IMR-90 (cell line): Measurements from ENCODE around the gene DNM2. TPM values are rescaled to one million over a fixed set of nuclear protein-coding genes. Genes with fewer than 3 reads are reported as not detected.

Source experiments
- ATAC-seq: fragments of 200-7000 bp; cut with Tn5 transposase; 2 replicates; pipeline ENCODE4 v1.9.1; 2020; ENCODE audit warnings: low read depth, mild to moderate bottlenecking, moderate library complexity
- BruUV-seq: library from RNA; stranded (reverse); fragments of 400-500 nt; replicated peaks from 2 replicates; lab custom pipeline; 2021; lab: Mats Ljungman, UMichigan
- CTCF ChIA-PET: fragments of 300-600 bp; formaldehyde crosslinking; extraction: SDS; loops from one replicate; lab custom pipeline; 2021; ENCODE audit warnings: antibody characterized with exemption; lab: Yijun Ruan, JAX
- POLR2A ChIA-PET: fragments of 300-600 bp; sonication (Branson Sonifier 250); formaldehyde crosslinking; loops from one replicate; lab custom pipeline; 2022; ENCODE audit warnings: antibody characterized with exemption; ENCODE audit not compliant: unreplicated experiment; lab: Charles Lee
- DNase-seq: peaks from one replicate; pipeline ENCODE4 v3.0.0; 2013
- H2AFZ ChIP-seq: replicated peaks from 2 replicates; pipeline ENCODE3; 2013; ENCODE audit warnings: low read length, mild to moderate bottlenecking; ENCODE audit not compliant: poor library complexity
- H2AK5ac ChIP-seq: 2 replicates; pipeline ENCODE4 v1.6.1; 2013; ENCODE audit warnings: low read depth, low read length, inconsistent platforms
- H2AK9ac ChIP-seq: replicated peaks from 2 replicates; pipeline ENCODE3; 2013; ENCODE audit warnings: mild to moderate bottlenecking, low read depth, low read length, moderate library complexity; ENCODE audit not compliant: poor library complexity
- H2BK120ac ChIP-seq: 2 replicates; pipeline ENCODE4 v1.6.1; 2013; ENCODE audit warnings: low read depth, low read length, inconsistent platforms
- H2BK15ac ChIP-seq: 3 replicates; pipeline ENCODE4 v1.6.1; 2013; ENCODE audit warnings: low read depth, low read length, inconsistent platforms
- H2BK20ac ChIP-seq: 2 replicates; pipeline ENCODE4 v1.6.1; 2013; ENCODE audit warnings: low read depth, mild to moderate bottlenecking, inconsistent platforms, low read length, moderate library complexity
- H2BK5ac ChIP-seq: 2 replicates; pipeline ENCODE4 v1.6.1; 2013; ENCODE audit warnings: mild to moderate bottlenecking, low read depth, low read length, inconsistent platforms; ENCODE audit not compliant: poor library complexity, severe bottlenecking
- H3K14ac ChIP-seq: replicated peaks from 2 replicates; pipeline ENCODE4 v1.6.1; 2013; ENCODE audit warnings: low read depth, low read length, inconsistent platforms
- H3K18ac ChIP-seq: 2 replicates; pipeline ENCODE4 v1.6.1; 2013; ENCODE audit warnings: low read depth, low read length, control low read depth
- H3K23ac ChIP-seq: 2 replicates; pipeline ENCODE4 v1.6.1; 2013; ENCODE audit warnings: low read depth, low read length, inconsistent platforms
- H3K27ac ChIP-seq: 2 replicates; pipeline ENCODE4 v1.5.1; 2013; ENCODE audit warnings: mild to moderate bottlenecking, control low read depth, low read length; ENCODE audit not compliant: insufficient read depth
- H3K27me3 ChIP-seq: 2 replicates; pipeline ENCODE4 v1.6.1; 2013; ENCODE audit warnings: low read length; ENCODE audit not compliant: control insufficient read depth, insufficient read depth
- H3K36me3 ChIP-seq: 2 replicates; pipeline ENCODE4 v1.6.1; 2013; ENCODE audit warnings: low read length, mixed read lengths; ENCODE audit not compliant: control insufficient read depth, insufficient read depth
- H3K4ac ChIP-seq: 2 replicates; pipeline ENCODE4 v1.6.1; 2013; ENCODE audit warnings: low read depth, low read length, inconsistent platforms
- H3K4me1 ChIP-seq: 2 replicates; pipeline ENCODE4 v1.6.1; 2013; ENCODE audit warnings: low read length, mixed read lengths; ENCODE audit not compliant: control insufficient read depth, insufficient read depth
- H3K4me2 ChIP-seq: 2 replicates; pipeline ENCODE4 v1.6.1; 2013; ENCODE audit warnings: low read depth, mild to moderate bottlenecking, control low read depth, low read length, moderate library complexity
- H3K4me3 ChIP-seq: 2 replicates; pipeline ENCODE4 v1.5.1; 2013; ENCODE audit warnings: low read depth, mild to moderate bottlenecking, control low read depth, low read length, moderate library complexity; ENCODE audit not compliant: insufficient read depth
- H3K56ac ChIP-seq: 2 replicates; pipeline ENCODE4 v1.6.1; 2013; ENCODE audit warnings: low read length, inconsistent platforms; ENCODE audit not compliant: insufficient read depth; ENCODE audit errors: extremely low read depth
- H3K79me1 ChIP-seq, 2 experiments: 2 replicates each; pipeline ENCODE4 v1.6.1; 2013; ENCODE audit warnings: low read length in 2 of 2, inconsistent platforms in 1 of 2, low read depth in 1 of 2
- H3K9ac ChIP-seq: 2 replicates; pipeline ENCODE4 v1.6.1; 2013; ENCODE audit warnings: low read depth, low read length, control low read depth
- H3K9me1 ChIP-seq: 2 replicates; pipeline ENCODE4 v1.6.1; 2013; ENCODE audit warnings: low read length, inconsistent platforms; ENCODE audit not compliant: insufficient read depth
- H3K9me3 ChIP-seq: 2 replicates; pipeline ENCODE4 v1.6.1; 2013; ENCODE audit warnings: low read length; ENCODE audit not compliant: control insufficient read depth, insufficient read depth
- H4K20me1 ChIP-seq: 2 replicates; pipeline ENCODE4 v1.6.1; 2013; ENCODE audit warnings: low read length, inconsistent platforms; ENCODE audit not compliant: insufficient read depth
- H4K5ac ChIP-seq: 2 replicates; pipeline ENCODE4 v1.6.1; 2013; ENCODE audit warnings: mild to moderate bottlenecking, low read depth, low read length, control low read depth
- H4K8ac ChIP-seq, 2 experiments: 2 replicates each; pipeline ENCODE4 v1.6.1; 2013; ENCODE audit warnings: low read depth in 2 of 2, low read length in 2 of 2, control low read depth in 1 of 2, inconsistent platforms in 1 of 2
- H4K91ac ChIP-seq: 2 replicates; pipeline ENCODE4 v1.6.1; 2013; ENCODE audit warnings: low read depth, low read length, inconsistent platforms; ENCODE audit not compliant: insufficient read depth
- BHLHE40 ChIP-seq: fragments of 150-350 bp; IDR thresholded peaks from 2 replicates; pipeline ENCODE4 v1.6.1; 2016; ENCODE audit warnings: mild to moderate bottlenecking, low read depth, low read length
- CEBPB ChIP-seq: IDR thresholded peaks from 2 replicates; pipeline ENCODE4 v1.6.1; 2012; ENCODE audit warnings: low read depth, low read length, improper control_type of control experiment
- CHD1 ChIP-seq: IDR thresholded peaks from 2 replicates; pipeline ENCODE4 v1.6.1; 2012; ENCODE audit warnings: low read depth, low read length, improper control_type of control experiment
- CTCF ChIP-seq: conservative IDR thresholded peaks from 2 replicates; pipeline ENCODE4 v1.5.1; 2012; ENCODE audit warnings: mild to moderate bottlenecking, low read depth, low read length, improper control_type of control experiment
- ELK1 ChIP-seq: fragments of 150-350 bp; IDR thresholded peaks from 2 replicates; pipeline ENCODE4 v1.6.1; 2016; ENCODE audit warnings: low read depth, mild to moderate bottlenecking, low read length, moderate library complexity, borderline replicate concordance
- FOS ChIP-seq: fragments of 150-350 bp; IDR thresholded peaks from 2 replicates; pipeline ENCODE4 v1.6.1; 2016; ENCODE audit warnings: low read depth, low read length
- MAFK ChIP-seq: IDR thresholded peaks from 2 replicates; pipeline ENCODE4 v1.6.1; 2012; ENCODE audit warnings: low read depth, low read length, improper control_type of control experiment
- MAZ ChIP-seq: IDR thresholded peaks from 2 replicates; pipeline ENCODE4 v1.6.1; 2012; ENCODE audit warnings: low read depth, mild to moderate bottlenecking, low read length, improper control_type of control experiment, moderate library complexity, borderline replicate concordance
- MXI1 ChIP-seq: IDR thresholded peaks from 2 replicates; pipeline ENCODE4 v1.6.1; 2012; ENCODE audit warnings: low read depth, mild to moderate bottlenecking, low read length, moderate library complexity, borderline replicate concordance
- NFE2L2 ChIP-seq: fragments of 150-350 bp; IDR thresholded peaks from 2 replicates; pipeline ENCODE4 v1.6.1; 2016; ENCODE audit warnings: low read depth, mild to moderate bottlenecking, low read length
- POLR2A ChIP-seq: IDR thresholded peaks from 2 replicates; pipeline ENCODE4 v1.6.1; 2012; ENCODE audit warnings: mild to moderate bottlenecking, low read depth, low read length
- RAD21 ChIP-seq: IDR thresholded peaks from 2 replicates; pipeline ENCODE4 v1.6.1; 2012; ENCODE audit warnings: low read length, improper control_type of control experiment
- RCOR1 ChIP-seq: IDR thresholded peaks from 2 replicates; pipeline ENCODE4 v1.6.1; 2012; ENCODE audit warnings: mild to moderate bottlenecking, low read length, improper control_type of control experiment; ENCODE audit not compliant: insufficient replicate concordance
- RFX5 ChIP-seq: IDR thresholded peaks from 2 replicates; pipeline ENCODE4 v1.8.0; 2012; ENCODE audit warnings: low read depth, mild to moderate bottlenecking, low read length, moderate library complexity
- SMC3 ChIP-seq: fragments of 150-350 bp; IDR thresholded peaks from 2 replicates; pipeline ENCODE4 v1.6.1; 2016; ENCODE audit warnings: low read depth, mild to moderate bottlenecking, antibody characterized with exemption, low read length, moderate library complexity
- USF2 ChIP-seq: fragments of 150-350 bp; IDR thresholded peaks from 2 replicates; pipeline ENCODE4 v1.6.1; 2017; ENCODE audit warnings: mild to moderate bottlenecking, antibody characterized with exemption, low read length, low read depth
- WGBS, 2 experiments: methylation state at CpG; one replicate each; pipeline versions ENCODE4 v1.1.5 to v1.1.7; 2013; ENCODE audit warnings: missing lambda C conversion rate in 2 of 2; ENCODE audit not compliant: insufficient read length in 1 of 2; ENCODE audit errors: extremely low coverage in 2 of 2; 5-methylcytosine and 5-hydroxymethylcytosine counted together
- dilution Hi-C: fragments of 300-500 bp; cut with HindIII; formaldehyde crosslinking; loops from one replicate; pipeline ENCODE4 v1.14.3; 2018; ENCODE audit warnings: low sequenced_read_pairs; ENCODE audit not compliant: unreplicated experiment
- in situ Hi-C: fragments of 300-500 bp; cut with MboI; formaldehyde crosslinking; loops from 3 replicates; pipeline ENCODE4 v1.14.3; 2019; ENCODE audit warnings: low sequenced_read_pairs, inconsistent platforms, mixed read lengths
- intact Hi-C: fragments of 100-400 bp; cut with micrococcal nuclease; formaldehyde crosslinking; loops from 2 replicates; pipeline ENCODE4 v1.10.0; 2022
- polyA plus RNA-seq, 3 experiments: library from polyadenylated mRNA; depleted of rRNA; stranded (reverse); fragments of >200 nt; gene quantifications; 2 replicates each; pipeline ENCODE4 v1.2.3, GENCODE V29; 2012; ENCODE audit warnings: low replicate concordance in 1 of 3
- total RNA-seq: library from RNA; depleted of rRNA; stranded (reverse); fragments of >200 nt; gene quantifications from 2 replicates; pipeline ENCODE4 v1.2.3, GENCODE V29; 2012

Gene DNM2
- total and polyA plus RNA-seq, 2 of the 4 experiments (the other 2 are of a cell fraction): 55.6 to 74.2 TPM

- no peak overlapping the region for H4K8ac ChIP-seq
- no peak overlapping the region for H2BK120ac ChIP-seq
- no peak overlapping the region for H2AFZ ChIP-seq
- POLR2A ChIA-PET: no interaction called here
- H3K79me1 ChIP-seq: peaks cover 11 to 17% of the 10 kb centered on the region in 2 experiments; a peak in 3 of 4 replicates
- H3K4me1 ChIP-seq: peaks cover 9% of the 10 kb centered on the region
- dilution Hi-C loops (no loop called here), in situ Hi-C loops (no loop called here), intact Hi-C loops (no loop called here)
- H2BK15ac ChIP-seq: no peak overlapping the region
- no peaks in the 10 kb centered on the region; the same call in 1 of the 2 replicates for H3K27me3 ChIP-seq
- peaks cover 5% of the 10 kb centered on the region for H3K9me3 ChIP-seq
- no peak overlapping the region for H3K23ac ChIP-seq
- H3K4ac ChIP-seq: no peak overlapping the region
- DNase-seq (no peak), ATAC-seq (no peak)
- WGBS, 2 experiments: 84% methylated on average over 8 of the region's 11 CpGs; no CpG with 5 or more reads in 1 of the 2 experiments
- CTCF ChIA-PET: no interaction called here
- H4K20me1 ChIP-seq: no peaks in the 10 kb centered on the region; the same call in 1 of the 2 replicates
- no peak overlapping the region for H3K27ac ChIP-seq
- H2BK5ac ChIP-seq: no peak overlapping the region
- no peak overlapping the region for H2AK9ac ChIP-seq
- H3K9me1 ChIP-seq: peaks cover 7% of the 10 kb centered on the region; the same call in 1 of the 2 replicates
- H3K9ac ChIP-seq: no peak overlapping the region
- H2BK20ac ChIP-seq: no peak overlapping the region
- no peak overlapping the region for H2AK5ac ChIP-seq
- H3K4me2 ChIP-seq: no peak overlapping the region
- TF ChIP-seq RFX5 (no peak), RCOR1 (no peak), CEBPB (no peak), ELK1 (no peak), MXI1 (no peak), RAD21 (no peak), MAZ (no peak), SMC3 (no peak), USF2 (no peak), POLR2A (no peak), NFE2L2 (no peak), BHLHE40 (no peak), CHD1 (no peak), MAFK (no peak), CTCF (no peak), FOS (no peak)
- no peak overlapping the region for H3K18ac ChIP-seq
- H4K91ac ChIP-seq: no peak overlapping the region
- no peak overlapping the region for H3K56ac ChIP-seq
- H3K14ac ChIP-seq: no peak overlapping the region
- no TSS peak for BruUV-seq
- H3K36me3 ChIP-seq: peaks cover 10% of the 10 kb centered on the region
- no peak overlapping the region for H3K4me3 ChIP-seq
- no peak overlapping the region for H4K5ac ChIP-seq
Observed at GRCh38 chr19:10838377-10838776, 120.5 kb downstream of the DNM2 start.
